Midbrain (tissue), 1 donor: ENCODE data around the gene MAST2.
"Not testable (repeated sequence)": the region's sequence is repeated elsewhere in the genome, so short reads cannot be mapped to it uniquely, and the experiment has no call there.

Experiments
- DNase-seq: peaks from one replicate; lab custom pipeline; 2025; lab: John Stamatoyannopoulos, UW

Gene MAST2

DNA sequence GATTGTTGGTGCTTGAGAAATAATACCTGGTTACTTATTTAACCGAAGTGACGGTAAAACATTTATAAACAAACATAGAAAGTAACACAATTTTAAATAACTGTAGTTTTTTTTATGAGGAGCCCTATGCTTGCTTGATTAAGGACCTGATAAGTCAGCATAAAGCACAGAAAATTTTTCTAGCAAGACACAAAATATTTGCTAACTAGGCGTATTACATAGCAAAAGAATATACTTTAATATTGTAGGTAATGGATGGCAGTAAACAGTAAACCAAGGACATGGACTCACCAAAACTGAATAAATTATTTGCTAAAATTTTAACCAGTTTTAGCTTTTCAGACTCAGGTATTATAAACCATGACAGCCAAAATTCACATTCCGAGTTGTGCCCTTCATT is 90.9 kb downstream of the MAST2 start:
- no peak for DNase-seq

DNA sequence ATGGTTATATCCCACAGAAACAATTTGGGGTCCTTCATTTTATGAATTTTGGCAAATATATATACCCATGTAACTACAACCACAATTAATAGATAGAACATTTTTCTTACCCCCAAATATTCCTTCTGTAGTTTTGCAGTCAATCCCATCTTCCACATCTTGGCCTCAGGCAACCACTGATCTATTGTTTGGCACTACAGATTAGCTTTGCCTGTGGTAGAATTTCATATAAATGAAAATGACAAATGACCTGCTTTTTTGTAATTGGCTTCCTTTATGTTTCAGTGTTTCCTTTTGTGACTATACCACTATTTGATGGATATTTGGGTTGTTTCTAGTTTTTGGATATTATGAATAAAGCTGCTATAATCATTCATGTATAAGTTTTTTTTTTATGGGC is 91.5 kb downstream of the MAST2 start:
- DNase-seq: no peak

DNA sequence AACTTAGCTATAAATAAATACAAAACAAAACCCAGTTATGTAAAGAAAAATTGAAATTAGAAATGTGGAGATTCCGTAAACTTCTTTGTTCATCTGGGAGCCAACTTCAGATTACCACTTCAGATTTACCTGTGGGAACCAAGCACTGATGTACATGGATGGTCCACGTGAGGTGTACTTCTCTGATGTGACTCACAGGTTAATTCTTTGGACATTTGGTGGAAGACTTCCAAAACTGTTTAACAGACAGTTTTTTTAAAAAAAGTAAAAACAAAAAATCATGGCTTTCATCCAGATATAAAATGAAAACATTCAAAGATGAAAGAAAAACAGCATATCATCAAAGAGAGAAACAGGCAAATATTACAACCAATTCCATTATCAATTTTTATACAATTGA is 92.0 kb downstream of the MAST2 start:
- DNase-seq: no peak

DNA sequence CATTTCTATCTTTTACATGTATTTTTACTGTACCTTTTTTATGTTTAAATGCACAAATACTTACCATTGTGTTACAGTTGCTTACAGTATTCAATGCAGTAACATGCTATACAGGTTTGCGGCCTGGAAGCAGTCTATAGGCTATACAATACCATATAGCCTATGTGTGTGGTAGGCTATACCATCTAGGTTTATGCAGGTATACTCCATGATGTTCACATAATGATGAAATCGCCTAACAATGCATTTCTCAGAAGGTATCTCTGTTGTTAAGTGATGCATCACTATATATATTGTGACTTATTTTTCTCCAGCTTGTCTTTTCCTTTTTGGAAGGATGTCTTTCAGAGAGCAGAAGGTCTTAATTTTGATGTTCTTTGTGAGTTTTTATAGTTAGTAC is 103.5 kb downstream of the MAST2 start:
- DNase-seq: no peak

DNA sequence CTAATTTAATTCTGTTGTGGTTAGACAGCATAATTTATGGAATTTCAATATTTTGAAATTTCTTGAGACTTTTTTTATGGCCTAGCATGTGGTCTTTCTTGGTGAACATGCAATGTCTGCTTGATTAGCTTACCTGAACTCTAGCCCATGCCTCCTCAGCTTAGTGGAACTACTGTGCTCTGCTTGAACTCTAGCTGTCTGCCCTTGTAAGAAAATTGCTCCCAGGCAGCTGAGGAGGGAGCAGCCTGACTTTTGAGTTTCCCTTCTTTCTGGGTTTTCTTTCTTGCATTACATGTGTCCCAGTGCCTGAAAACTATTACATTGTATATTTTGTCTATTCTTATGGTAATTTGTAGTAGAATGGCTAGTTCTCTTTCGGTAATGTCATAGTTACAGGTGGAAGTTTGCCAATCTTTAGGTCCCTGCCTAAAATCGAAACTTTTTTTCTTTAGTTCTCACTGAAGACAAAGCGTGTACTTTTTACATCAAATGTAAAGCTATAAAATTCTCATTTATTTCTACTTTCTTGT is 105.3 kb downstream of the MAST2 start:
- DNase-seq: no peak

DNA sequence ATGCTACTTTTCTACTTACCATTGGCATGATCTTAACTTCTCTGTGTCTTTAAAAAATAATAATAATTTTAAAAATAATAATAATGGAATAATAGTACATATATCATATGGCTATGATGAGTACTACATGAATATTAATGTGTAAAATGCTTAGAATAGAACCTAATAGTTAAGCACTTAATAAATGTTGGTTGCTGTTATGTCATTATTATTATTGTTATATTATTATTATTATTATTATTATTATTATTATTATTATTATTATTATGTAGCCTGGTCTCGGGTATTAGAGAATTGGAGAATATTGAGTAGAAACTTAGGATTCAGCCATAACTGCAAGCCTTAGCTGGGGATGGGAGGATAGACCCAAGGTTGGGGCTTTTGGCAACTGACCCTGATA is 108.2 kb downstream of the MAST2 start:
- DNase-seq: no peak

DNA sequence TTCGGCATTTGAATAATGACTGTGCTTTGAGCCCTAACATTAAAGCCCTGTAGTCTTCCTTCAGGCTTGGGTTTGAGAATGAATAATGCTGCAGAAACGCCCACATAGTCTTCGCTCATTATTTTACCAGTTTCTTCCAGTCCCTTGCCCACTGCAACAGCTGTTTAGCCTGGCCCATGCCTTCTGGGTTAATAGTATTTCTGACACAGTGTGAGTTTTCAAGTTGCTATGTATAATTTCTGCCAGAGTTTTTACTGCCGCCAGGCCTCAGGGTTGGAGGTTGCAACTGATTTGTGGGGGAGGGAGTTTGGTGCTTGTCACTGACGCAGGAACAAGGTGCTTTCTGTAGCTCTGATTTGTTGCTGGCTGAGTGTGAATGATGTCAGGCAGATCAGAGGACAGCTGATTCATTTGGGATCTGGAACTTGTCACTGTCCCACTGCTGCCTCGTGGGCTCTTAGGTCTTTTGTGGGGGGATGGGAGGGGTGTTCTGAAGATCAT is 109.8 kb downstream of the MAST2 start:
- no peak for DNase-seq

DNA sequence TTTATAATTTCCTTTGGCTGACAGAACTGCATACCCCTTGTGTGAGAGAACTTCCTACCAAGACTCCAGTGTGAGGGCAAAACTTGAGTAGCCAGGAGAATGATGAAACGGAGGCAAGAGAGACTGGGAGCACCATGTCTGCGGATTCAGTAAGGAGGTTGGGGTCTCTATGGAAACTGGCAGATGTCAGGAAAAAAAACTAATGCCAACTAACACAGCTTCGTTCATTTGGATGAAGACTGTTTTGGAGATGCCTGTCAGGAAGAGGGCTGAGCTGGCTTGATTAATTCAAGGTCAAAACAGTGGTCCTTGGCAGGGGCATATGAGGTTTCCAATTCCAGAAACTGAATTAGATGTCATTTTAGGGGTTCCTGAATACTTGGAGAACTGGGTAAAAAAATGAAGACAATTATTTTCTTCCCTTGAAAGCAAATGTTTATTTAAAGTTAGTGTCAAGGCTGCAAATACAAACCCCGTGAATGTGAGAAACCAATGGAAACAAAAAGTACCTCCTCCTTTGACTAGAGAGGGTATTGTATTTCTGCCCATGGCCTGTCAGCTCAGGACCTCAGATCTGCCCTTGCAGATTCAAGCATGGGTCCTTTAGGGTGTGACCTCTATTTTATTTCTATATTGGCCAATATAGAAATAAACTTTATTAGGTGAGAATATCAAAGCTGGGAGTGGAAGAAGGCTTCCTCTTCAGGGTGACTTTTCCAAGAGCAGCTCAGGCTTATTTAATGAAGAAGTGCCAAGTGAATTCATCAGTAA is 110.5 kb downstream of the MAST2 start:
- DNase-seq: no peak

DNA sequence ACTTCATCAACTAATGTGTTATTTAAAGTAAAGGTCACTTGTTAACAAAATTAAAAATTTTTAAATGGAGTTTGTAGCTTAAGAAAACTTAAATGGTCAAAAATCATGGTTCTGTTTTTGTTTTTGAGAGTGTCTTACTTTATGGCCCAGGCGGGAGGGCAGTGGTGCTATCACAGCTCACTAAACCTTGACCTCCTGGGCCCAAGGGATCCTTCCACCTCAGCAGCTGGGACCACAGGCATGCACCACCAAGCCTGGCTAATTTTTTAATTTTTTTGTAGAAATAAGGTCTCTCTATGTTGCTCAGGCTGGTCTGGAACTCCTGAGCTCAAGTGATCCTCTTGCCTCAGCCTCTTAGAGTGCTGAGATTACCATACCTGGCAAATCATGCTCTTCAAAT is 111.4 kb downstream of the MAST2 start:
- DNase-seq: no peak

DNA sequence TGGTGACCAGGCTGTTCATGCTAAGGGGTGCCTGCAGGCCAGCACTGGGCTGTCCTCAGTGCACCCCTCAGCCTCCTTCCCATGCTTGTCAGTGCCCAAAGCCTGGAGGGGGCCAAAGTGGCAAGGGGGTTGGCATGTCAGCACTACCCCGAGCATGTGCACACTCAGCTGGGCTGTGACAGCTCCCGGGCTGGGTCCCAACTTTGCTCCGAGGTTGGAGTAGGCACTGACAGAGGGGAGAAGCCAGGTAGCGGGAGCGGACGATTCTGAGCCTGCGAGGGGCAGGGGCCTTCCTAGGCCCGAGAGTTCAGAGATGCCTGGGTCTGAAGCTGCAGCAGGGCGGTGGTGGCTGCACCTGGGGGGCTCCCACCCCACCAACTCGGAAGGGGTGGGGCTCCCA is 119.0 kb downstream of the MAST2 start:
- no peak for DNase-seq

DNA sequence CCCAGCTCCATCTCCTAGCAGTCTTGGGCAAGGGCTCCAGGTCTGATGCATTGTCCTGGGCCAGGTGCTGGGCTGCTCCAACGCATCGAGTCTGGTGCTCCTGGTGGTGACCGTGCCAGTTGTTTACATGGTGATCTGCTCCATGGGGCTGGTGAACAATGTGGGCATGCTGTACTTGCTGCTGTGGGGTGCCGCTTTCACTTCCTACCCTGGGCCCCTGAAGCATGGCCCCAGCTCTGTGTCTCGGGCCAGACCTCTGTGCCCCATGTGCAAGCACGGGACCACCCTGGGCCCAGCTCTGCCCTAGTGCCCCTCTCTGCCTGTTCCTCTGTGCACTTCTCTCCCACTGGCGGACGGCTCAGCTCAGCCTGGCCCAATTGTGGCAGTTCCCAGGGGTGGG is 119.4 kb downstream of the MAST2 start:
- no peak for DNase-seq

DNA sequence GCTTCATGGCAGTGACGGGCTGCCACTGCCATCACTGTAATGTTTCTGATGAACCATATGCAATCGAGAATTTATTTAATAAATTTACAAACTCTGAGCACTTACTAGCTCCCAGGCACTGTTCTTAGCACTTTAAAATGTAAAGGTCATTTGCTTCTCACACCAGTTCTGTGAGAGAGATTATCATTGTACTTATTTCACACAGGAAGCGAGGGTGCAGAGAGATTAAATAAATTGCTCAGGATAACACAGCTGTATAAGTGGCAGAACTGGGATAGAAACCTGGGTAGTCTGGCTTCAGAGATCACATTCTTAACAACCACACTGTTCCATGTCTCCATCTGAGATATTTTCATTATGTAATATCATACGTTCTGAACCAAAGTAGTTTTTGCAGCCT is 119.9 kb downstream of the MAST2 start:
- no peak for DNase-seq

DNA sequence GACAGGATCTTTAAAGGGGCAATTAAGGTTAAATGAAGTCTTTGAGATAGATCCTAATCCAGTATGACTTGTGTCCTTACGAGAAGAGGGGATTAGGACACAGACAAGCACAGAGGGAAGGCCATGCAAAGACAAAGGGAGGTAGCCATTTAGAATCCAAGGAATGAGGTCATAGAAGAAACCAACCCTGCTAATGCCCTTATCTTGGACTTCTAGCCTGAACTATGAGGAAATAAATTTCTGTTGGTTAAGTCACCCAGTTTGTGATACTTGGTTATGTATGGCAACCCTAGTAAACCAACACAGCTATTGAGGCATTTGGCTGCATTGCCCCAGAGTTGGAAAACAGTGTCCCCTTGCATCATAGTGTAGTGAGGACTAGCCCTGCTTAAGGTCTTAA is 121.3 kb downstream of the MAST2 start:
- DNase-seq: no peak

DNA sequence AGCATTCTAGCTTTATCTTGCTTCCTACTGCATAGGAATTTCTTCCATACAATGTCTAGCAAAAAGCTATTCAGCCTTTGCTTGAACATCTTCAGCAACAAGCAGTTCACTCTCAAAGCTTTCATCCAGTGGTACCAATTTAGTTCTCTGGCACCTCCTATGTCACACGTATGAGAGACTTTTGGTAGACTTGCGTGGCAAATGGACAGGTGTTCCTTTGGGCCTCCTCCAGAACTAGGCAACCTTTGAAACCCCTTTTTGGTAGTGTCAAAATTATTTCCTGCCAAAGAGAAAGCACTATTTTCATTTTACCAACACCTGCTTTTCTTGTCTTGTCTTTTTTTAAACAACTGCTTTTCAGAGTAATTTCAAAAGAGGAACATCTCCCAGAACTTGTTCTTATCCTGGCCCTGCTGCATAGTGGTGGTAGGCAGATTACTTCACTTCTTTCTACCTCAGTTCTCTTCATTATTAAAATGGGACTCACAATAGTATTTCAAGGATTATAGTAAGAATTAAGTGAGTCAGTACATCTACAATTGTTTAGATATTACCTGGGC is 122.4 kb downstream of the MAST2 start:
- DNase-seq: no peak

DNA sequence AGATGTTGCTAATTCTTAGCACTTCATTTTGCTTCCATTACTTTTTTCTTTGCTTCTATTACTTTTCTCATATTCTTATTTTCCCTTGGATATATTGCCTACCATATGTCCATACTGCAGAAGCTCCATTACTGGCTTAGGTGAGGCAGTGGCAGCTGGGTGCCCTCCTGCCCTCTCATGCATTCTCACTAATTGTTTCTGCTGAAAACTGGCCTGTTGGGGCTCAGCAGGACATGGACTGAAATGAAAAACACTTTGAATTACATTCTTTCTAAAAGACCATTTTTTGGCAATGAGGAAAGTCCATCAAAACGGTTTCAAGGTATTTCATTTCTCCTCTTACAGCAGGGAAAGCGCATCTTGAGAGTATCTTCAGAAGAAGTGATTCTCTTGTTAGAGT is 122.9 kb downstream of the MAST2 start:
- no peak for DNase-seq

DNA sequence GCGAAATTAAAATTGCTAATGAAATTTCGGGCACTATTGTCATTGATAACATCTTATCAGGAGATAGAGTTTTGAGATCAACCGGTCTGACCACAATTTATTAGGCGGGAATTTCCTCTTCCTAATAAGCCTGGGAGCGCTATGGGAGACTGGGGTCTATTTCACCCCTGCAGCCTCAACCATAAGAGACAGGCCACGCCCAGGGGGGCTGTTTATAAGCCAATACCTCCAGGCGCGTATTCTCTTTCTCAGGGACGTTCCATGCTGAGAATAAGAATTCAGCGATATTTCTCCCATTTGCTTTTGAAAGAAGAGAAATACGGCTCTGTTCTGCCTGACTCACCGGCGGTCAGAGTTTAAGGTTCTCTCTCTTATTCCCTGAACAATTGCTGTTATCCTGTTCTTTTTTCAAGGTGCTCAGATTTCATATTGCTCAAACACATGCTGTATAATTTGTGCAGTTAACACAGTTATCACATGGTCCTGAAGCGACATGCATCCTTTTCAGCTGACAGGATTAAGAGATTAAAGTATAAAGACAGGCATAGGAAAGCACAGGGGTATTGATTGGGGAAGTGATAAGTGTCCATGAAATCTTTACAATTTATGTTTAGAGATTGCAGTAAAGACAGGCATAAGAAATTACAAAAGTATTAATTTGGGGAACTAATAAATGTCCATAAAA is 124.0 kb downstream of the MAST2 start:
- not testable (repeated sequence) for DNase-seq

DNA sequence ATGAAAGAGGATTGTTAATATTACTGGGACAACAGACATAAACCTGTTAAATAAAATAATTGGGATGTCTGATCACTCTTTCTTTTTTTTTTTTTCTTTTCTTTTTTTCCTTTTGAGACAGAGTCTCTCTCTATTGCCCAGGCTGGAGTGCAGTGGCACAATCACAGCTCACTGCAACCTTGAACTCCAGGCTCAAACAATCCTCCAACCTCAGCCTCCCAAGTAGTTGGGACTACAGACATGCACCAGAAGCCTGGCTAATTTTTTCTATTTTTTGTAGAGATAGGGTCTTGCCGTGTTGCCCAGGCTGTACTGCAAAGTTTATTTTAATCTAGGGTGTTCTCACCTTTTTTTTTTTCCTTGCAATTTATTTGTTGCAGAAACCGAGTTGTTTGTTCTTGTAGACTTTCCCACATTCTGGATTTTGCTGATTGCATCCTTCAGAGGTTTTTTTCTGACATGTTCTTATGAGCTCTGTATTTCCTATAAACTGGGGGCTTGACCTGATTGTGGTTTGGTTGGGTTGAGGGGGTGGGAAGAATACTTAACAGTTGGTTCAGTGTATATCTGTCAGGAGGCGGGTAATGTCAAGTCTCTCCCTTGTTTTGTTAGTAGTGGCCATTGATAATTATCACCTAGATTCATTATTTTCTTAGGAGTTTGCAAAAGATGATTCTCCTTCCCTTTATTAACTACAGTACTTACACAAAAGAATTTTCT is 125.2 kb downstream of the MAST2 start:
- DNase-seq: no peak

DNA sequence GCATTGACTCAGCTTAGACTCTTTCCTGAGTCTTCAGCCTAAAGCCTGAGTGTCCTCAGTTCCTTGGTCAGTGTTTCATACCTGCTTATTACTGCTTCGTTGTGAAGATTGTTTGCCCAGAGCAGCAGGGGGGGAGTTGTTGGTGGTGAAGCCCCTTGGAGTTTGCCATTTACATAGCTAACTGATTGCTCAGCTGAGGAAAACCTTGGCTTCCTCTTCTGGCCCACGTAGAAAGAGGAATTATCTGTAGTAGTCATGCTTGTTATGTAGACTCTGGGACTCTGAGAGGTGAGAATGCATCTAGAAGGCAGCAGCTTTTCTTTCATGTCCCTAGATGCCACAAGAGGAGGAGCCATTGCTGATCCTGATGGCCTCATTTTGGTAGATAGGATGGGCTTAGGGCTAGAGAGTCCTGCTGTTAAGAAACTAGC is 125.9 kb downstream of the MAST2 start:
- DNase-seq: no peak

DNA sequence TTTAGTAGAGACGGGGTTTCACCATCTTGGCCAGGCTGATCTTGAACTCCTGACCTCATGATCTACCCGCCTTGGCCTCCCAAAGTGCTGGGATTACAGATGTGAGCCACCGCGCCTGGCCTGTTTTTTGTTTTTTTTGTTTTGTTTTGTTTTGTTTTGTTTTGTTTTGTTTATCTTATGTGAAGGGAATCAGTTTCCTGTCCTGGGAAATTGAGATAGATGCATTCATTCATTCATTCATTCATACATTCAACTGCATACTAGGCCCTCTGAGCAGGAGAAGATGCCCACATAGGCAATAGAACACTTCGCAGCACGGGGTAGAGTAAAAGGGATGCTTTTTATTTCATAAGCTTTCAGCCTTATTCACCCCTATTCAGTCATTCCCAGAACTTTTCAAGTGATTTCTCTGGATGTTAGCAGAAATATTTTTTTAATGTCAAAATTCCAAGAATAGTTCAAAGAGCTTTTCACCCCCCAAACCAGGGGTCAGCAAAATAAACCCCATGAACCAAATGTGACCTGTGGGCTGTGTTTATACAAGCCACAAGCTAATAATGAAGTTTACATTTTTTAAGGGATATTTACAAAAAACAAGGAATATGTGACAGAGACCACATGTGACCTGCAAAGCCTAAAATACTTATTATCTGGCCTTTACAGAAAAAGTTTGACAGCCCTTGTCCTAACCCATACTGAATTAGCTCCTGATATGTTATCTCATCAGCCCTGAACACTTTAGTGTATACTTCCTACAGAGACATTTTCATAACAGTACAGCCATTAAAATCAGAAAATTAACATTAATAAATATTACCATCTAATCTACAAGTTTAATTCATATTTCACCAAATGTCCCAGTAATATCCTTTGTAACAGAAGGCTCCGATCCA is 127.1 kb downstream of the MAST2 start:
- no peak for DNase-seq

DNA sequence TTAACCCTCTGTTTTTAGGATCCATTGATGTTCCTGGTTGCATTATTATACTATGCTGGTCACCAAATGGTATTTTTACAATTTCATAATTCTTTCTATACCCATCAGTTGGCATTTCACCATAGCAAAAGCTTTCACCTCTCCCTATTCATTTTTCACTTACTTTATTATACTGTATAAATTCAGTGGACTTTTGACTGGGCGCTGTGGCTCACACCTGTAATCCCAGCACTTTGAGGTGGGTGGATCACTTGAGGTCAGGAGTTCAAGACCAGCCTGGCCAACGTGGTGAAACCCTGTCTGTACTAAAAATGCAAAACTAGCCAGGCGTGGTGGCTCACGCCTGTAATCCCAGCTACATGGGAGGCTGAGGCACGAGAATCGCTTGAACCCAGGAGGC is 128.8 kb downstream of the MAST2 start:
- not testable (repeated sequence) for DNase-seq

DNA sequence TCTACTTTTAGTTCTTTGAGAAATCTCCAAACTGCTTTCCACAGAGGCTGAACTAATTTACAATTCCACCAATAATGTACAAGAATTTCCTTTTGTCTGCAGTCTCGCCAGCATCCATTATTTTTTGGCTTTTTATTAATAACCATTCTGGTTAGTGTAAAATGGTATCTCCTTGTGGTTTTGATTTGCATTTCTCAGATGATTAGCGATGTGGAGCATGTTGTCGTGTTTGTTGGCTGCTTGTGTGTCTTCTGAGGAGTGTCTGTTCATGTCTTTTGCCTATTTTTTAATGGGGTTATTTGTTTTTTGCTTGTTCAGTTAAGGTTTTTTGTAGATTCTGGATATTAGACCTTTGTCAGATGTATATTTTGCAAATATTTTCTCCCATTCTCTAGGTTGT is 131.5 kb downstream of the MAST2 start:
- DNase-seq: no peak
